Endometrial microvascular endothelial cells (primary cell): Measurements from ENCODE around the gene TRIM66. TPM values are rescaled to one million over a fixed set of nuclear protein-coding genes. Genes with fewer than 3 reads are reported as not detected.

Source experiments
- in situ Hi-C: cut with HindIII; loops from 2 replicates; pipeline ENCODE4 v1.10.0; 2017; ENCODE audit warnings: low sequenced_read_pairs, low pct_unique_long_range_greater_than_20kb; ENCODE audit errors: inconsistent ontology term
- total RNA-seq: library from RNA; depleted of rRNA; stranded (reverse); fragments of >200 nt; gene quantifications from one replicate; pipeline ENCODE4 v1.2.3, GENCODE V29; 2015; ENCODE audit errors: inconsistent ontology term

TRIM66 gene
- total RNA-seq, 1 donor from 2014 or later: 5.7 TPM

DNA sequence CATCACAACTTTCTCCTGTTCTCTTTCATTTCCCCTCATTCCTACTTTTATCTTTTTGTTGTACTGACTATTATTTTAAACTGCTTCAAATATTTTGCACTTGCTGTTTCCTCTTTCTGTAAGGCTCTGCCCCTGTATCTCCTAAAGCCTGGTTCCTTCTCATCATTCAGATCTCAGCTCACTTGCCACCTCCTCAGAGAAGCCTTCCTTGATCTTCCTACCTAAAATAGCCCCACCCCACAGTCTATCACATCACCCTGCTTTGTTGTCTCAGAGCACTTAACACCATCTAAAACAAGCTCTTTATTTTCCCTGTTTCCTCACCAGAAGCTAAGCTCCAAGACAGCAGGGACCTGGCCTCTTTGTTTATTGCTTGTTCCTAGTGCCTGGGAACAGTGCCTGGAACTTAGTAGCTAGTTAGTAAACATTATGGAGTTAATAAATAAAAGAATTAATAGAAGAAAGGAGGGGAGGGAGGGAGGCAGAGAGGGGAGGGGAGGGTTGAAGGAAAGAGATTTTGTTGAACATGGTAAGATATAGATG, 85.9 kb downstream of the TRIM66 start:
- in situ Hi-C loops: no loop called here

GRCh38 chr11:8593935-8594909, 88.2 kb downstream of the TRIM66 start, which contains the start of gene STK33:
TSS of gene STK33 (minus strand) at chr11:8594228. CDS start at chr11:8474905, 119,323 bp downstream.
- in situ Hi-C loops: no loop called here

DNA sequence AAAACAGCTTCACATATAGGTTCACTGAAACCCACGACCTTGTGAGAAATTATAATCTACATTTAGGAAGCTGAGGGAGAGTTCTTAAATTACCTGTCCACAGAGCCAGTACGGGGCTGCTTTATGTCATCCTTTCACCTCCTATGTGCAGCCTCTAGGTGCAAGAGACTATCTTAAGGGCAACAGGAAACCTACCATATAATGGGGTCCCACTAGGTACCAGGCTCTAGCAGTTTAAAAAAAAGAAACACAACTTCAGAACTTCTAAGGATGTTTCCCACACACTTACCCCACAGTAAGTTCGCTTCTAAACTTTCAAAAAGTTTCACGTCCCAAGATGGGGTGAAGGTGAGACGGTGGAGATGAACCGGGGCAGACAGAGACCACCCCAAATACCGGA, 89.0 kb downstream of the TRIM66 start:
- in situ Hi-C loops: no loop called here

DNA sequence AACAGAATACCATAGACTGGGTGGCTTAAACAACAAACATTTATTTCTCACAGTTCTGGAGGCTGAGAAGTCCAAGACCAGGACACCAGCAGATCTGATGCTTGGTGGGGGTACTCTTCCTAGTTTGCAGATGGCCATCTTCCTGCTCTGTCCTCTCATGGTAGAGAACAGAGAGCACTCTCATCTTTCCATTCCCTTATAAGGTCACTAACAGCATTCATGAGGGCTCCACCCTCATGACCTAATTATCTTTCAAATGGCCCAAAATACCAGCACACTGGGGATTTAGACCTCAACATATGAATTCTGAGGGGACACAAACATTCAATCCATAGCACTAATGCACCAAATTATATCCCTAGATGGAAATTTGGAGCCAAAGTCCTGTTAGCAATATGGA, 94.5 kb downstream of the TRIM66 start:
- in situ Hi-C loops: no loop called here

- in situ Hi-C loops: no loop called here
These were observed 95.7 kb downstream of the TRIM66 start for GRCh38 chr11:8586805-8587204.

- in situ Hi-C loops: no loop called here
These were observed 96.3 kb downstream of the TRIM66 start for GRCh38 chr11:8586184-8586583.

- in situ Hi-C loops: no loop called here
These were observed 98.0 kb downstream of the TRIM66 start for GRCh38 chr11:8584511-8584910.

DNA sequence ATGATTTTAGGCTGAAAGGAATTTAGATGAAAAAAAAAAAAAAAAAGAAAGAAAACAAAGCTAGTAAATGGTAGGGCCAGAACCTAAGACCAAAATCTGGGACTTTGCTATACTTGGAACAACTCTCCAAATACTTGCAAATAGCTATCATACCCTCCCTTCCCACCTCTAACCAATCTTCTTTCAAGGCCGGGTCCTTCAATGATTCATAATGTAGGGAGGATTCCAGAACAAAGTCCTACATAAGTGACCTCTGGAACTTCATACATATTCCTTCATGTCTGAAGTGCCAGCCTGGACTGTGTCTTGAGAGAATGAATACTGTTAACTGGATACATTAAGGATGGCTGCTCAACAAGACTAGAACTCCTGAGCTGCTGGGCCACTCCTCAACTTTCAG, 98.4 kb downstream of the TRIM66 start:
- in situ Hi-C loops: no loop called here

DNA sequence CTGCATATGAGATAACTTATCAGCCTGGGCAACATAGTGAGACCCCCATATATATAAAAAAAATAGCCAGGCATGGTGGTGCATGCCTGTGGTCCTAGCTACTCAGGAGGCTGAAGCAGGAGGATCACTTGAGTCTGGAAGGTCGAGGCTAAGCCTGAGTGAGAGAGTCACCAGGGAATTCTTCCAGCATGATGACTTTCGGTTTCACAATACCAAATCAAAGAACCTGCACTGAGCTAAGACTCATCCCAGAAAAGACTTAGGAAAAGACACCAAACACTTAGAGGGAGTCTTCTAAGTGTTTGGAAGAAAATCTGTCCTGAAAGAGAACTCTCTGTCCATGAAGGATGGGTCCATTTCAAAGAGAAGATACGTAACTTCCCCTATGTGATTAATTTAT, 101.2 kb downstream of the TRIM66 start:
- in situ Hi-C loops: no loop called here

DNA sequence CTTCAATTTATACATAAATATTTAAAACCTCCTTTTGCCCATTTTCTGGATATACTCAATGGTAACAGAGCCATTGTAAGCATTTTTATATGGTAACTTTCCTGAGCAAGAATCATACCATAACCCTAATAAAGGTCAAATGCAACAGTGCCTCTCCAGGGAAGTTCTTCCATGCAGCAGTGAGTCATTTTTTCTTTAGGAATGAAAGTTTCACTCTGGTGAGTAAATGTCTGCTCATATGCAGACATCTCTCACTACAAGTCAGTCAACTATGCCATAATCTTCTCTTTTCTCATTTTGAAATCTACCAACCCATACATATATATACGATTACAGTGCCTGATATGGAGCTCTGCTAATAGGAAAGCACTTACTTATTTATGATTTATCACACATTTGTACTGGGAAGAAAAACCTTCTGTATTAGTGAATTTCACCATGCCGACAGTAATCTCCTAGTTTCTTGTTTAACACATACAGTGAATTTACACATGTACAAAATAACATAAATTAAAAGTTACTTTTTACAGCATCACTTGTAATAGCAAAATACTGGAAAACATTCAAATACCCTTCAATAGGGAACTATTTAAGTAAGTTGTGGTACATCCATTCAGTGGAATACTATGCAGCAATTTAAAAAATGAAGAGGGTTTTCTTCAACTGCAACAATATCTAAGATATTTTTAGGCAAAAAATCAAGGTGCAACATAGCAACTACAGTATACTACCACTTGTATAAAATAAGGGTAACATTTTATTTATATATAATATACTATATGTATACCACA, 104.5 kb downstream of the TRIM66 start:
- in situ Hi-C loops: no loop called here

- in situ Hi-C loops: no loop called here
These were observed 107.7 kb downstream of the TRIM66 start for GRCh38 chr11:8574798-8575197.

DNA sequence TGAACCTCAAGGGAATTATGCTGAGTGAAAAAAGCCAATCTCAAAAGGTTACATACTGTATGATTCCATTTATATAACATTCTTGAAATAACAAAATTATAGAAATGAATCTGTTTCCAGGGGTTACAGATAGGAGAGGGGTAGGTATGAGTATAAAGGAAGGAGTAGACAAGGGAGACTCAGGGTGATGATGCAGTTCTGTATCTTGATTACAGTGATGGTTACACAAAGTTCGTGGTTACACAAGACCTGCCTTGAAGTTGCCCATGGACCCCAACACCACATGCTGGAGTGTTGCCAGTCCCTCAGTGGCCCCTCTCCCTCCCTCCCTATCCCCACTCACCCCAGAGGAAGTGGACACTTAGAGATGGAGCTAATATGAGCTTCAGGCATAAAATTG, 108.7 kb downstream of the TRIM66 start:
- in situ Hi-C loops: no loop called here

DNA sequence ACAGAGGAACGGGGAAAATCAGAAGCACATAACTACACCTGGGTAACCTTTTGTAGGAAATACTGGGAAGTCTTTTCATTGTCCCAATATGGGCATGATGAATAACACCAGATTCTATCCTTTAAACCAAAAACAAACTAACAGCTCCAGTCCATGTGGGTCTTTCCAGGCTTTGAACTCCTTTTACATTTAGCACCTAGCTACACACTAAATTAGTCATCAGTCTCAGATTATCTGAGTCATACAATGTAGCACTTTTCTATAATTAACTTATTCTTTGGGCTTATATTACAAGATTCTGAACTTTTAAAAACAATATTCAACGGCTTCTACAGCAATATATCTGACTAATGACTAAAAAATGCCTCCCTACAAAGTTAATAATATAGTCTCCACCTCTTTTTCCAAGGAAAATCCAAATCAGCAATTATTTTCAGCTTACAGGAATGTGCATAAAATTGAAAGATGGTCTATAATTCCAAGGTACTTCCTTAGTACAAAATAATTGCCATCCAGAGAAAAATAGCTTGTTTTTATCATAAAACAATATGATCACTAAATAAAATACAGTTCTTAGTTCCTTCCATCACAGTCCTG, 114.8 kb downstream of the TRIM66 start:
- in situ Hi-C loops: no loop called here

DNA sequence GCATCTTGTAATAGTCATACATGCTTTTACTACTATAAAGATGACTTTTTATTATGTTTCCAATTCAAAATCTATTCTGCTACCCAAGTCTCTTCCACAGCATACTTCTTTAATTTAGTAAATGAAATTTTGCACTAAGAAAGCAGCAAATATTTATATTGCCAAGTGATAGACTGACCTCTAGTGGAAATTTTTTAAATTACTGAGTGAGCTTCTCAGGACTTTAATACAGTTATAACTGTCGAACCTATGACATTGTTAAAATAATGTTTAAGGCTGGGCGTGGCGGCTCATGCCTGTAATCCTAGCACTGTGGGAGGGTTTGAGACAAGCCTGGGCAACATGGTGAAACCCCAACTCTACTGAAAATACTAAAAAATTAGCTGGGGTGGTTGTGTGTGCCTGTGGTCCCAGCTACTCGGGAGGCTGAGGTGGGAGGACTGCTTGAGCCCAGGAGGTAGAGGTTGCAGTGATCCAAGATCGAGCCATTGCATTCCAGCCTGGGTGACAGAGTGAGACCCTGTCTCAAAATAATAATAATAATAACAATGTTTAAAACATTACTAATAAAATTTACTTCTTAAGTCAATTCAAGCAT, 115.8 kb downstream of the TRIM66 start:
- in situ Hi-C loops: no loop called here

DNA sequence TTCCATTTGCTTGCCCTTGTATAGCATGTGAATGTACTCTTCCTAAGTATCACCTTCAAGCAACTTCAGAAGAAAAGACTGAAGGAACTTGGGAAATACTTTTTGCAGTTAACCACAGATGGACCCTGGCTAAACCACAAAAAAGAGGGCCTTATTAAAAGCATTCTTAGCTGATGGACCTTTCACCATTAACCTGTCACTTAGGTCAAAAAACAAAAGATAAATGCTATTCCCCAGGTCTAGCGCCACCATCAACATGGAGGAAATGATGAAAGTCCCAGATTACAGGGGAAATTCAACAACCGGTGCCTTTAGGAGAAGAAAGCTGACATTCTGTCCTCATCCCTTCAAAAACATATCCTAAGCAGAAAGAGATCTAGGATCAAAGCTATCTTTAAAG, 117.9 kb downstream of the TRIM66 start:
- in situ Hi-C loops: no loop called here
